K562 (cell line): Measurements from ENCODE around the gene PIK3CB. TPM values are rescaled to one million over a fixed set of nuclear protein-coding genes. Genes with fewer than 3 reads are reported as not detected.
A peak's percentile ranks its signal among the peaks of the same experiment; 100 is the strongest.

Source experiments
- CHD2 ChIP-seq: IDR thresholded peaks from 2 replicates; pipeline ENCODE4 v1.6.1; 2011; ENCODE audit warnings: low read depth, low read length
- CLOCK ChIP-seq: fragments of 250-450 bp; sonication (Bioruptor Pico); IDR thresholded peaks from 2 replicates; pipeline ENCODE4 v1.4.0; 2020; ENCODE audit warnings: mild to moderate bottlenecking, moderate library complexity, borderline replicate concordance
- CSDE1 ChIP-seq, 2 experiments: fragments of 450-650 bp; IDR thresholded peaks; 2 replicates each; pipeline ENCODE4 v1.6.1; 2016; ENCODE audit warnings: mild to moderate bottlenecking in 1 of 2
- CTBP1 ChIP-seq: fragments of 450-650 bp; IDR thresholded peaks from 2 replicates; pipeline ENCODE4 v1.6.1; 2016; ENCODE audit warnings: borderline replicate concordance
- EZH2 ChIP-seq: IDR thresholded peaks from 2 replicates; pipeline ENCODE4 v1.6.1; 2012; ENCODE audit warnings: low read depth, mild to moderate bottlenecking, inconsistent platforms, low read length, borderline replicate concordance
- FOSL1 ChIP-seq: fragments of 200-800 bp; sonication (Bioruptor generic); conservative IDR thresholded peaks from 2 replicates; pipeline ENCODE4 v1.6.1; 2016; ENCODE audit warnings: missing genetic modification characterization, missing compliant biosample characterization
- HIVEP1 ChIP-seq: fragments of 250-450 bp; sonication (Bioruptor Pico); IDR thresholded peaks from 2 replicates; pipeline ENCODE4 v1.4.0; 2020; ENCODE audit warnings: mild to moderate bottlenecking
- ILF3 ChIP-seq: fragments of 450-650 bp; IDR thresholded peaks from 2 replicates; pipeline ENCODE4 v1.6.1; 2018; ENCODE audit warnings: antibody characterized with exemption, mild to moderate bottlenecking, moderate library complexity, borderline replicate concordance
- MLLT1 ChIP-seq, 2 experiments: fragments of 450-650 bp; IDR thresholded peaks; 2 replicates each; pipeline ENCODE4 v1.6.1; 2016
- PHTF2 ChIP-seq: fragments of 250-450 bp; sonication (Bioruptor Pico); IDR thresholded peaks from 2 replicates; pipeline ENCODE4 v1.5.0; 2021; ENCODE audit warnings: mild to moderate bottlenecking
- POLR2H ChIP-seq: IDR thresholded peaks from 2 replicates; pipeline ENCODE4 v1.6.1; 2016; ENCODE audit warnings: missing genetic modification characterization, low read depth, mild to moderate bottlenecking, control low read depth, missing compliant biosample characterization, moderate library complexity
- PPARD ChIP-seq: fragments of 250-450 bp; sonication (Bioruptor Pico); IDR thresholded peaks from 2 replicates; pipeline ENCODE4 v1.8.0; 2022; ENCODE audit warnings: inconsistent platforms, mild to moderate bottlenecking, moderate library complexity
- TOE1 ChIP-seq, 2 experiments: fragments of 450-650 bp in 1 of 2; sonication (generic) in 1 of 2; formaldehyde crosslinking in 1 of 2; IDR thresholded peaks; 2 replicates each; pipeline versions ENCODE4 v1.7.1 to v1.8.0; 2016 to 2022; ENCODE audit warnings: borderline replicate concordance in 2 of 2, mild to moderate bottlenecking in 2 of 2, antibody characterized with exemption in 1 of 2, inconsistent platforms in 1 of 2, low read depth in 1 of 2, missing genetic modification reagents in 1 of 2, moderate library complexity in 1 of 2
- TSC22D4 ChIP-seq: fragments of 450-650 bp; IDR thresholded peaks from 2 replicates; pipeline ENCODE4 v1.6.1; 2016; ENCODE audit warnings: missing genetic modification characterization, missing biosample characterization, control low read depth
- ZBTB7A ChIP-seq: IDR thresholded peaks from 2 replicates; pipeline ENCODE4 v1.6.1; 2011; ENCODE audit warnings: low read depth, mild to moderate bottlenecking, low read length, moderate library complexity, borderline replicate concordance; ENCODE audit not compliant: control insufficient read depth
- ZNF277 ChIP-seq: fragments of 250-450 bp; sonication (Bioruptor Pico); IDR thresholded peaks from 2 replicates; pipeline ENCODE4 v1.8.0; 2022; ENCODE audit warnings: inconsistent platforms, mild to moderate bottlenecking, moderate library complexity, borderline replicate concordance
- ZNF41 ChIP-seq: fragments of 250-450 bp; sonication (Bioruptor Pico); conservative IDR thresholded peaks from 2 replicates; pipeline ENCODE4 v1.4.0; 2020; ENCODE audit warnings: mild to moderate bottlenecking
- ZNF75A ChIP-seq: fragments of 450-650 bp; formaldehyde crosslinking; IDR thresholded peaks from 2 replicates; pipeline ENCODE4 v1.4.0; 2020; ENCODE audit warnings: mild to moderate bottlenecking
- ZZZ3 ChIP-seq: fragments of 450-650 bp; IDR thresholded peaks from 2 replicates; pipeline ENCODE4 v1.6.1; 2016; ENCODE audit warnings: antibody characterized with exemption, mild to moderate bottlenecking, moderate library complexity
- polyA plus RNA-seq, 8 experiments: library from polyadenylated mRNA; depleted of rRNA in 4 of 8; stranded (reverse) in 5 of 8; unstranded in 3 of 8; fragments of >200 nt; fragmentation: Nextera tagmentation in 2 of 8; fragmentation: Illumina TruSeq in 1 of 8; extraction: Ambion mirVana in 2 of 8; extraction: Trizol in 1 of 8; gene quantifications; 2 replicates each; pipeline versions ENCODE4 v1.2.1 to v1.2.3, GENCODE V29; 2011 to 2014; ENCODE audit warnings: inconsistent platforms in 1 of 8, missing spikeins in 1 of 8
- total RNA-seq, 7 experiments: library from RNA; depleted of rRNA in 6 of 7; stranded (reverse); fragments of >200 nt in 6 of 7; fragmentation: Illumina TruSeq in 2 of 7; extraction: Trizol in 2 of 7; gene quantifications; 2 replicates each; pipeline versions ENCODE4 v1.2.1 to v1.2.3, GENCODE V29; 2011 to 2021; ENCODE audit warnings: low replicate concordance in 1 of 7
- TF ChIP-seq, protein P1 (sequence below): IDR thresholded peaks from 2 replicates; pipeline ENCODE4 v1.6.1; 2012; ENCODE audit warnings: low read depth, low read length, improper control_type of control experiment, borderline replicate concordance

PIK3CB gene
- total and polyA plus RNA-seq, 9 of the 15 experiments (the other 6 are each of a cell fraction or from before 2014, with no cell fraction given): 15.3 to 62.6 (median 28.3) TPM

DNA sequence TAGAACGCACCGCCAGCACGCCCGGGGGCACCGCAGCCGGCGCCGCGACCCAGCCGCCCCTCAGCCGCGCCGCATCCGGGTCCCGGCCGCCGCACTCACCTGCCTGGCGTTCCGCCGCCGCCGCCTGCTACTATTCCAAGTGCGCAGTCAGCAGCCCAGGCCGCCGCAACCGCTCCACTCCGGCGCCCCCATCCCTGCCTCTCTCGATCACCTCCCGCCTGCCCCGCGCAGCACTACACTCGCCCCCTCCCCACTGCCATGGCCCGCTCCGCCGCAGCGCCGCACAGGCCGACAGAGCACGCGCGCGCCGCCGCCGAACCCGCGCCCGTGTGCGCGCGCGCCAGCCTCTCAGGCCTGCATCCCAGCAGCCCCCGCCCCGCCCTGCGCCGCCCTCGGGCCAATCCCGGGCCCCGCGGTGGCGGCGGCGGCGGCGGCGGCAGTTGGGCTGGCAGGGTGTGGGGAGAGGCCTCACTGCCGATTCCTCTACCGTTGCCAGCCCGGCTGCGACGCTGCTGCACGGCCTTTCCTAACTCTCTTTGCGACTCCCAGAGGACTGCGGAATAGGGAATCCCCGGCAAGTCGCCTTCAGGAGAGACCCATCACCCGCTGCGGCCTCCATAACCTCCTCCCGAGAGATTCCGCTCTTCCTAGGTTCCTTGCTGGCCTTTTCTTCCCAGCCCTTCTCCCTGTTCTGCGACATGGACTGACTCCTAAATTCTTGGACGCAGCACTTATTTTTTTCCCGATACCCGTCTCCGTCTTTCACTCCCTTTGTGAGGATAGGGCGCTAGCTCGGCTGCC lies at the start of gene PIK3CB (continued):
- TF ChIP-seq FOSL1: peak; percentile 10
- TF ChIP-seq ILF3: no peak
- TF ChIP-seq TOE1 (IDR thresholded peaks at IDR 0.05; ENCODE audit: borderline replicate concordance): no peak
- 0 out of 2 replicates have a peak, but pooled peaks have one; percentile 3 for TF ChIP-seq TOE1 (CRISPR knock-in tag; IDR thresholded peaks at IDR 0.05; ENCODE audit: borderline replicate concordance, low read depth)
- TF ChIP-seq EZH2: no peak
- no peak for TF ChIP-seq ZZZ3
- TF ChIP-seq CTBP1: peak; percentile 95
- TF ChIP-seq ZNF75A (CRISPR knock-in tag): no peak
- TF ChIP-seq HIVEP1: no peak
- no peak for TF ChIP-seq ZNF277
- TF ChIP-seq CHD2: no peak
- no peak for TF ChIP-seq CLOCK (CRISPR knock-in tag)
- TF ChIP-seq TSC22D4: no peak
- peak; percentile 93 for TF ChIP-seq POLR2H (tag)
- TF ChIP-seq ZNF41 (CRISPR knock-in tag): no peak; the same call in 1 of the 2 replicates
- TF ChIP-seq PPARD: no peak
- no peak for TF ChIP-seq PHTF2 (CRISPR knock-in tag)
- TF ChIP-seq, protein P1, sequence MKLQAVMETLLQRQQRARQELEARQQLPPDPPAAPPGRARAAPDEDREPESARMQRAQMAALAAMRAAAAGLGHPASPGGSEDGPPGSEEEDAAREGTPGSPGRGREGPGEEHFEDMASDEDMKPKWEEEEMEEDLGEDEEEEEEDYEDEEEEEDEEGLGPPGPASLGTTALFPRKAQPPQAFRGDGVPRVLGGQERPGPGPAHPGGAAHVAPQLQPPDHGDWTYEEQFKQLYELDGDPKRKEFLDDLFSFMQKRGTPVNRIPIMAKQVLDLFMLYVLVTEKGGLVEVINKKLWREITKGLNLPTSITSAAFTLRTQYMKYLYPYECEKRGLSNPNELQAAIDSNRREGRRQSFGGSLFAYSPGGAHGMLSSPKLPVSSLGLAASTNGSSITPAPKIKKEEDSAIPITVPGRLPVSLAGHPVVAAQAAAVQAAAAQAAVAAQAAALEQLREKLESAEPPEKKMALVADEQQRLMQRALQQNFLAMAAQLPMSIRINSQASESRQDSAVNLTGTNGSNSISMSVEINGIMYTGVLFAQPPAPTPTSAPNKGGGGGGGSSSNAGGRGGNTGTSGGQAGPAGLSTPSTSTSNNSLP: no peak
- TF ChIP-seq CSDE1 (IDR thresholded peaks at IDR 0.05): no peak
- TF ChIP-seq MLLT1 (IDR thresholded peaks at IDR 0.05): peak; percentile 77 to 86; a peak in 3 of 4 replicates
- TF ChIP-seq ZBTB7A: no peak
